NB4 (cell line): ENCODE data around the gene WNT6.

Experiments
- DNase-seq: peaks from one replicate; pipeline ENCODE4 v3.0.0; 2010; ENCODE audit warnings: low read depth
- H3K4me3 ChIP-seq: one replicate; pipeline ENCODE4 v1.5.1; 2011; ENCODE audit warnings: mild to moderate bottlenecking, low read depth, low read length, moderate library complexity
- MAX ChIP-seq: IDR thresholded peaks from 2 replicates; pipeline ENCODE4 v1.6.1; 2011; ENCODE audit warnings: low read depth, low read length
- MYC ChIP-seq: IDR thresholded peaks from 2 replicates; pipeline ENCODE4 v1.6.1; 2011; ENCODE audit warnings: low read depth, low read length
- POLR2A ChIP-seq: IDR thresholded peaks from 2 replicates; pipeline ENCODE4 v1.6.1; 2011; ENCODE audit warnings: mild to moderate bottlenecking; ENCODE audit not compliant: insufficient read length; ENCODE audit errors: extremely low read depth
- TF ChIP-seq, protein P1 (sequence below): IDR thresholded peaks from one replicate; pipeline ENCODE4 v1.5.1; 2012; ENCODE audit warnings: low read depth, low read length

WNT6 gene

GRCh38 chr2:218856896-218857243 is 2.7 kb upstream of the WNT6 start:
- no peak overlapping the region for H3K4me3 ChIP-seq
- TF ChIP-seq MAX (no peak), MYC (no peak), POLR2A (no peak)
- TF ChIP-seq, protein P1, sequence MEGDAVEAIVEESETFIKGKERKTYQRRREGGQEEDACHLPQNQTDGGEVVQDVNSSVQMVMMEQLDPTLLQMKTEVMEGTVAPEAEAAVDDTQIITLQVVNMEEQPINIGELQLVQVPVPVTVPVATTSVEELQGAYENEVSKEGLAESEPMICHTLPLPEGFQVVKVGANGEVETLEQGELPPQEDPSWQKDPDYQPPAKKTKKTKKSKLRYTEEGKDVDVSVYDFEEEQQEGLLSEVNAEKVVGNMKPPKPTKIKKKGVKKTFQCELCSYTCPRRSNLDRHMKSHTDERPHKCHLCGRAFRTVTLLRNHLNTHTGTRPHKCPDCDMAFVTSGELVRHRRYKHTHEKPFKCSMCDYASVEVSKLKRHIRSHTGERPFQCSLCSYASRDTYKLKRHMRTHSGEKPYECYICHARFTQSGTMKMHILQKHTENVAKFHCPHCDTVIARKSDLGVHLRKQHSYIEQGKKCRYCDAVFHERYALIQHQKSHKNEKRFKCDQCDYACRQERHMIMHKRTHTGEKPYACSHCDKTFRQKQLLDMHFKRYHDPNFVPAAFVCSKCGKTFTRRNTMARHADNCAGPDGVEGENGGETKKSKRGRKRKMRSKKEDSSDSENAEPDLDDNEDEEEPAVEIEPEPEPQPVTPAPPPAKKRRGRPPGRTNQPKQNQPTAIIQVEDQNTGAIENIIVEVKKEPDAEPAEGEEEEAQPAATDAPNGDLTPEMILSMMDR, result no peak
- no peak for DNase-seq

GRCh38 chr2:218857371-218858137 is 2.1 kb upstream of the WNT6 start:
- no peak for TF ChIP-seq POLR2A
- TF ChIP-seq MAX, result no peak
- TF ChIP-seq MYC, result no peak
- TF ChIP-seq, protein P1, result no peak
- H3K4me3 ChIP-seq, result no peak overlapping the region
- DNase-seq, result no peak

DNA sequence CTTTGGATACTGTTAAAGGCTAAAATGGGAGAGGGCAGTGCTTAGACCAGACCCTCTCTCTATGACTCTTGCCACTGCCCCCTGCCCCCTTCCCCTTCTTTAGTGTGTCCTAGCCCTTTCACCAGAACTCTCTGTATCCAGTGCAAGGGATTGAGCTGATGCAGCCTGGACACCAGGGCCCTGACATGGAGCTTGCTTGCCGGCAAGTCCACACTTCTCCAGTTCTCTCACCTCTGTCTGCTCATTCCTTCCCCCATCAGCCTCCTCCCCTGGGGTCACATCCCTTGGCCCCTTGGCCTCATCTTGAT is 1.5 kb upstream of the WNT6 start:
- no peak for DNase-seq
- TF ChIP-seq, protein P1, result no peak
- TF ChIP-seq POLR2A, result no peak
- TF ChIP-seq MYC, result no peak
- no peak for TF ChIP-seq MAX
- no peak overlapping the region for H3K4me3 ChIP-seq

DNA sequence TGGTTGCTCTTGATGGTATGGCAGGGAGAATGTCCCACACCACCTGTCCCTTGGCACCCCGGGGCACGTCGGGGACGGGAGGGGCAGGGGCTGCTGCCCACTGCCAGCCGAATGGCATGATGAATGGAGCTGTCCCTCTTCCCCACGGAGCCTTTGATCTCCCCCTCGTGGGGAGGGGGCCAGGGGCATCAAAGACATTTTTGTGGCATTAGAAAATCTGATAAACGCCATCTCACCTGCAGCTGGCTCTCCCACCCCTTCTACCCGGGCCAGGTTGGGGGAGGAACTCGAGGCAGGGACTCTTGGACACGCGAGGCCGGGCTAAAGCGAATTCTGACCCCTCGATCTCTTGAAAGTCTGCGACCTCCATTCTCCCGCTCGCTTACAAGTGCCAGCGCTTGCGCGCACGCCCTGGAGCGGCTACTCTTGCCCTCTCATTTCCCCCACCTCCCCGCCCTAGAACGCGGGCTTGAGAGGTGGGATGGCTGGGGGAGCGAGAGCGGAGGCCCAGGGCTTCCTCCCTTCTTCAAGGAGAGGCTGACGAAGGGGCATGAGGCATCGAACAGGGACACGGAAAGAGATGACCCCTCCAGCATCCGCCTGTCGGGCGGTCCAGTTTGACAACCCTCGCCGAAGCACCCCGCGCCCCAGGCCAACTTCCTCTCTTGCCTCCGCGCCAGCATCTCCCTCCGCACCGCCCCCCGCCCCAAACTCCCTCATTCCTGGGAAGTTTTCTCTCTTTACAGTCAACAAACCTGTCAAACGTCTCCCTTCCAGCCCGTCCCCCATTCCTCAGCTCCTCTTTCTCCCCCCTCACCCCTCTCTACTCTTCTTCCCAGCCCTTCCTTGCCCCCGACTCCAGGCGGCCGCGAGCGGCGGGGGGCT is 692 bp upstream of the WNT6 start:
- DNase-seq, result no peak
- TF ChIP-seq MAX (no peak), MYC (no peak), POLR2A (no peak)
- TF ChIP-seq, protein P1, result no peak
- no peak overlapping the region for H3K4me3 ChIP-seq

DNA sequence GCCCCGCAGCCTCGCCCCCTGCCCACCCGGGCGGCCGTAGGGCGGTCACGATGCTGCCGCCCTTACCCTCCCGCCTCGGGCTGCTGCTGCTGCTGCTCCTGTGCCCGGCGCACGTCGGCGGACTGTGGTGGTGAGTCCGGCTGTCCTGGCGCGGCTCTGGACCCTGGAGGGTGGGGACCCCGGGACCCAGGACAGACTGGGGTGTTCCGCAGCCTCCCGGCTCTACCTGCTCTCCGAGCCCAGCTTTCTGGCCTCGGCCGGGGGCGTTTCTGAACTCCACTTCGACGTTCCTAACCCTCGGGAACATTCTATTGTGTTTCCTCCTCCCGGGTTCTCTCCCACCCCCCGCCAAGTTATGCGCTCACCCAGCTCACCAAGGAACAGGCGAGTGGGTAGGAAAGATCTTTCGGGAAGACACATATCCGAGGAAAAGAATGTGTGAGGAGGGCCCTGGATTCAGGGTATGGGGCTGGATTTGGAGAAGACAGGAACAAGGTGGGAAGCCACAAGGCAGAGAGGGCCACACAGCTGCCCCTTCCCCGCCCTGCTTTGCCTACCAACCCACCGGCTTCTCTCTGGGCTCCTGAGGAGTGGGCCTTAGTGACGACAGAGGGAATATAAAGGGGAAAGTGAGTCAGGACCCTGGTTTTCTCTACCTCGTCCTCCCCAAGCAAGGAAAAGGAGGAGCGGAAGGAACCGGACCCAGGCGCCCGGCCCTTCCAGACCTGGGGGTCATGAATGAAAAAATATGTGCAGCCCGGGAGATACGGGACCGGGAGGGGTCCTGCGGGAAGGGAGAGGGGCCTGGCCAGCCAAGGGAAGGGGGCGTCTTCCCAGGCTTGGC is 605 bp downstream of the WNT6 start:
- H3K4me3 ChIP-seq, result no peak overlapping the region
- TF ChIP-seq, protein P1, result no peak
- TF ChIP-seq POLR2A (no peak), MAX (no peak), MYC (no peak)
- DNase-seq, result no peak
